ENCODE results near the gene C15orf40.
"Not testable (repeated sequence)": the region's sequence is repeated elsewhere in the genome, so short reads cannot be mapped to it uniquely, and the experiment has no call there.

C15orf40 gene

GRCh38 chr15:83011271-83012075 is at the start of gene C15orf40:
C15orf40 (minus strand) TSS chr15:83011639; CDS start chr15:83011607, 32 bp downstream.
- peak; percentile 95 for DNase-seq

- DNase-seq: no peak
Observed at GRCh38 chr15:83057696-83058376, 46.4 kb upstream of the C15orf40 start.

- no peak for DNase-seq
Observed at GRCh38 chr15:83057002-83057401, 45.6 kb upstream of the C15orf40 start.

GRCh38 chr15:83053151-83053550 is 41.7 kb upstream of the C15orf40 start:
- DNase-seq: no peak

- DNase-seq: no peak
Observed at GRCh38 chr15:83046558-83047127, 35.2 kb upstream of the C15orf40 start.

- DNase-seq: no peak
Observed at GRCh38 chr15:83044156-83044555, 32.7 kb upstream of the C15orf40 start.

- DNase-seq: no peak
Observed at GRCh38 chr15:83039206-83039605, 27.8 kb upstream of the C15orf40 start.

GRCh38 chr15:83036253-83036652 is 24.8 kb upstream of the C15orf40 start:
- DNase-seq: peak; percentile 40

- not testable (repeated sequence) for DNase-seq
Observed at GRCh38 chr15:83031234-83031633, 19.8 kb upstream of the C15orf40 start.

- DNase-seq: no peak
Observed at GRCh38 chr15:83030021-83030420, 18.6 kb upstream of the C15orf40 start.

- no peak for DNase-seq
Observed at GRCh38 chr15:83018436-83018835, 7.0 kb upstream of the C15orf40 start.

- DNase-seq: no peak
Observed at GRCh38 chr15:83016906-83017305, 5.5 kb upstream of the C15orf40 start.

GRCh38 chr15:83015361-83015760 is 3.9 kb upstream of the C15orf40 start:
- no peak for DNase-seq

- DNase-seq: peak; percentile 48
Observed at GRCh38 chr15:83014205-83014653, 2.8 kb upstream of the C15orf40 start.

- DNase-seq: no peak
Observed at GRCh38 chr15:83012636-83013035, 1.2 kb upstream of the C15orf40 start.

- no peak for DNase-seq
Observed at GRCh38 chr15:83012076-83012426, 612 bp upstream of the C15orf40 start.

GRCh38 chr15:83010709-83011270 is 649 bp downstream of the C15orf40 start:
- DNase-seq: peak; percentile 90

GRCh38 chr15:83000672-83001031 is 10.8 kb downstream of the C15orf40 start:
- not testable (repeated sequence) for DNase-seq

- DNase-seq: peak; percentile 69
Observed at GRCh38 chr15:82999905-83000671, 11.4 kb downstream of the C15orf40 start.

GRCh38 chr15:82999426-82999825 is 12.0 kb downstream of the C15orf40 start:
- DNase-seq: no peak

GRCh38 chr15:82995938-82996337 is 15.5 kb downstream of the C15orf40 start:
- DNase-seq: no peak

GRCh38 chr15:82995076-82995475 is 16.4 kb downstream of the C15orf40 start:
- no peak for DNase-seq

GRCh38 chr15:82993144-82993543 is 18.3 kb downstream of the C15orf40 start:
- DNase-seq: no peak

Measured in activated CD4-positive, alpha-beta T cell treated with anti-CD3 and anti-CD28 coated beads, Interleukin-10, Interleukin-2, amounts not matched to agents 100 ng/mL and 50 ng/mL, durations not matched to agents 16 hours and 8 hours (primary cell).